Ovary (tissue), 9 donors: ENCODE data around the gene LRP11. TPM values are rescaled to one million over a fixed set of nuclear protein-coding genes. Genes with fewer than 3 reads are reported as not detected.

Source experiments
- DNase-seq, 5 donors: peaks; one replicate each; pipeline ENCODE4 v3.0.0-alpha.2; 2019 to 2020
- H3K27ac ChIP-seq, 2 donors: fragments of 200-600 bp; one replicate each; pipeline versions ENCODE4 v1.5.1 to v1.8.0; 2019 to 2022
- H3K27me3 ChIP-seq: fragments of 200-600 bp; one replicate; pipeline ENCODE4 v1.8.0; 2022
- H3K36me3 ChIP-seq: fragments of 200-600 bp; sonication (generic); one replicate; pipeline ENCODE4 v1.5.1; 2019
- H3K4me1 ChIP-seq: one replicate; pipeline ENCODE4 v1.8.1; 2013; ENCODE audit warnings: mild to moderate bottlenecking, moderate library complexity; ENCODE audit not compliant: insufficient read depth
- H3K4me3 ChIP-seq: fragments of 200-600 bp; sonication (generic); one replicate; pipeline ENCODE4 v1.5.1; 2017
- H3K9me3 ChIP-seq, 2 donors: fragments of 200-600 bp in 1 of 2; sonication (generic) in 1 of 2; one replicate each; pipeline versions ENCODE4 v1.5.1 to v1.8.1; 2013 to 2019; ENCODE audit warnings: mild to moderate bottlenecking in 1 of 2, moderate library complexity in 1 of 2
- CTCF ChIP-seq, 3 donors: fragments of 450-650 bp in 2 of 3; fragments of 200-600 bp in 1 of 3; IDR thresholded peaks; one replicate each; pipeline versions ENCODE4 v1.5.1 to v1.8.0; 2016 to 2022; ENCODE audit warnings: antibody characterized with exemption in 3 of 3, mild to moderate bottlenecking in 1 of 3
- EP300 ChIP-seq: sonication (generic); formaldehyde crosslinking; IDR thresholded peaks from one replicate; pipeline ENCODE4 v1.6.1; 2017; ENCODE audit warnings: antibody characterized with exemption
- POLR2A ChIP-seq: fragments of 450-650 bp; IDR thresholded peaks from one replicate; pipeline ENCODE4 v1.6.1; 2017; ENCODE audit warnings: antibody characterized with exemption, mild to moderate bottlenecking, moderate library complexity
- WGBS, 3 donors: extraction: QIAGEN DNeasy Blood & Tissue Kit in 1 of 3; methylation state at CpG; one replicate each; pipeline versions ENCODE4 v1.1.5 to v1.1.7; 2013 to 2017; 5-methylcytosine and 5-hydroxymethylcytosine counted together
- intact Hi-C, 4 donors: fragments of 100-400 bp; cut with DNase I; formaldehyde crosslinking; loops; one replicate each; pipeline versions ENCODE4 v1.11.0 to v1.15.1; 2022 to 2023
- polyA plus RNA-seq, 2 donors: library from polyadenylated mRNA; stranded (reverse); fragments of 200-250 nt in 1 of 2; fragments of 350-450 nt in 1 of 2; fragmentation: Illumina TruSeq in 1 of 2; extraction: RNeasy Lipid Tissue Mini Kit (QIAGEN cat#74804) in 1 of 2; gene quantifications; one replicate each; pipeline ENCODE4 v1.2.3, GENCODE V29; 2013 to 2014
- total RNA-seq, 7 donors: library from RNA; depleted of rRNA in 2 of 7; stranded (reverse); fragments of >200 nt in 2 of 7; fragmentation: NEBNext Ultra II Directional in 3 of 7; extraction: Animal tissue kit (Norgen Biotek cat#: 25700) in 3 of 7; gene quantifications; one replicate each; pipeline versions ENCODE4 v1.1.0 to v1.2.4, GENCODE V29; 2016 to 2023
- donor health status: DM: no; HTN: no; CAD: no; lungs with moderate emphysema.
- donor health status: DM: no; HTN: no; CAD: no.
- donor health status: Bipolar disorder and iron deficiency.
- donor health status: DM: yes; HTN: yes; CAD: no.
- donor health status: DM: no; HTN: no; CAD: no.
- donor health status: DM: yes; HTN: yes; CAD: no.

Gene LRP11
- total and polyA plus RNA-seq, 9 donors, result 21.8 to 48.2 (median 37.5) TPM

GRCh38 chr6:149860513-149860833 lies 3.7 kb downstream of the LRP11 start:
- 91 to 96% (median 94%) methylated on average over 5 of the region's 5 CpGs for WGBS, 3 donors
- Histone ChIP-seq H3K9me3 (no peaks in the 10 kb centered on the region), H3K27me3 (no peaks in the 10 kb centered on the region), H3K36me3 (no peaks in the 10 kb centered on the region), H3K27ac (no peak overlapping the region), H3K4me3 (no peak overlapping the region), H3K4me1 (peaks cover 5% of the 10 kb centered on the region)
- intact Hi-C loops, result loop anchor here in 1 of 4 donors (10.0 kb wide), 1 partner anchor 64 kb away; the partner anchor contains the start of gene RAET1G
- TF ChIP-seq POLR2A, result no peak
- no peak for TF ChIP-seq EP300
- TF ChIP-seq CTCF (IDR thresholded peaks at IDR 0.05), result no peak
- DNase-seq, result no peak

GRCh38 chr6:149859938-149860337 lies 4.2 kb downstream of the LRP11 start:
- TF ChIP-seq EP300 (no peak), POLR2A (no peak), CTCF (IDR thresholded peaks at IDR 0.05) (no peak)
- DNase-seq, result no peak
- H3K36me3 ChIP-seq, result no peaks in the 10 kb centered on the region
- H3K9me3 ChIP-seq, result no peaks in the 10 kb centered on the region
- intact Hi-C loops, result loop anchor here in 1 of 4 donors (10.0 kb wide), 1 partner anchor 65 kb away; the partner anchor contains the start of gene RAET1G
- no peak overlapping the region for H3K27ac ChIP-seq
- no peaks in the 10 kb centered on the region for H3K27me3 ChIP-seq
- WGBS, 3 donors, result 75 to 90% (median 89%) methylated on average over 3 of the region's 3 CpGs
- no peak overlapping the region for H3K4me3 ChIP-seq
- peaks cover 5% of the 10 kb centered on the region for H3K4me1 ChIP-seq

GRCh38 chr6:149859368-149859767 lies 4.8 kb downstream of the LRP11 start:
- Histone ChIP-seq H3K4me1 (peaks cover 4% of the 10 kb centered on the region), H3K4me3 (no peak overlapping the region), H3K27me3 (no peaks in the 10 kb centered on the region), H3K9me3 (no peaks in the 10 kb centered on the region), H3K36me3 (no peaks in the 10 kb centered on the region), H3K27ac (no peak overlapping the region)
- intact Hi-C loops, result no loop called here
- 80 to 83% (median 82%) methylated on average over 7 of the region's 7 CpGs for WGBS, 3 donors
- no peak for DNase-seq
- TF ChIP-seq POLR2A, result no peak

- Histone ChIP-seq H3K27ac (no peak overlapping the region), H3K27me3 (no peaks in the 10 kb centered on the region), H3K4me3 (no peak overlapping the region), H3K9me3 (no peaks in the 10 kb centered on the region), H3K4me1 (peaks cover 4% of the 10 kb centered on the region), H3K36me3 (no peaks in the 10 kb centered on the region)
- intact Hi-C loops, result no loop called here
- no peak for DNase-seq
- 89 to 91% (median 90%) methylated on average over 5 of the region's 5 CpGs for WGBS, 3 donors
- TF ChIP-seq POLR2A, result no peak
- no peak for TF ChIP-seq CTCF (IDR thresholded peaks at IDR 0.05)
- no peak for TF ChIP-seq EP300
These were observed 6.6 kb downstream of the LRP11 start for GRCh38 chr6:149857541-149857940.

GRCh38 chr6:149856256-149856994 lies 7.7 kb downstream of the LRP11 start:
- H3K4me3 ChIP-seq, result no peak overlapping the region
- H3K9me3 ChIP-seq, result no peaks in the 10 kb centered on the region
- DNase-seq, result no peak
- WGBS, 3 donors, result 87 to 88% (median 88%) methylated on average over 10 of the region's 10 CpGs
- no peaks in the 10 kb centered on the region for H3K27me3 ChIP-seq
- TF ChIP-seq POLR2A (no peak), CTCF (IDR thresholded peaks at IDR 0.05) (no peak), EP300 (no peak)
- H3K27ac ChIP-seq, result no peak overlapping the region
- no peaks in the 10 kb centered on the region for H3K4me1 ChIP-seq
- intact Hi-C loops, result no loop called here
- H3K36me3 ChIP-seq, result no peaks in the 10 kb centered on the region
